Measurements from ENCODE around the gene GREB1L. TPM values are rescaled to one million over a fixed set of nuclear protein-coding genes. Genes with fewer than 3 reads are reported as not detected.

The GREB1L gene
- total RNA-seq, 1 donor from 2014 or later = 0.79 TPM

GRCh38 chr18:21315741-21316197, 73.7 kb downstream of the GREB1L start:
- DNase-seq (ENCODE audit: low read depth) (no peak), FAIRE-seq (no peak)

DNA sequence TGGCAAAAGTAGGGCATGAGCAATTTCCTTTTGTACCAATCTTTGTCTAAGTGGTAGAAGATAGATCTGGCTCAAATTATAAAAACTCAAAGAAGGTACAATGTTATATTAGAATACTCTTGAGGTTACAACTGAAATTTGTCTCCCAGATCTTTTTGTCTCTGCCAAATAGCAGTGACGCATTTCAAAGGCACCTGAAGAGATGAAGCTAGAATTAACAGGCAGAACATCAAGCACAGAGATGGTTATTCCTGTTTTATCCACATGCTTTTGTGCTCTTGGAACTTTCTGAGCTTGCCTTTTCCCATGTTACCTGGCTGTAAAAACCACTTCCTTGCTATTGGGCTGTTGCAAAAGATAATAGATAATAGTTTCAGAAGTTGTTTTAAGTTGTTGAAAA, 74.3 kb downstream of the GREB1L start:
- DNase-seq (ENCODE audit: low read depth) (no peak), FAIRE-seq (no peak)
- no peaks in the 10 kb centered on the region for H3K27me3 ChIP-seq (ENCODE audit: control insufficient read depth, insufficient read depth, low read length)
- TF ChIP-seq CTCF (IDR thresholded peaks at IDR 0.05; ENCODE audit: insufficient read depth, low read length, severe bottlenecking) = no peak
- no peaks in the 10 kb centered on the region for H3K36me3 ChIP-seq (ENCODE audit: control insufficient read depth, insufficient read depth, low read length)
- no peak overlapping the region for H3K4me3 ChIP-seq (ENCODE audit: low read depth, low read length)

More at GRCh38 chr18:21315741-21316197, 73.7 kb downstream of the GREB1L start:
- H3K4me3 ChIP-seq (ENCODE audit: low read depth, low read length) = no peak overlapping the region
- TF ChIP-seq CTCF (IDR thresholded peaks at IDR 0.05; ENCODE audit: insufficient read depth, low read length, severe bottlenecking) = no peak
- H3K27me3 ChIP-seq (ENCODE audit: control insufficient read depth, insufficient read depth, low read length) = no peaks in the 10 kb centered on the region
- H3K36me3 ChIP-seq (ENCODE audit: control insufficient read depth, insufficient read depth, low read length) = no peaks in the 10 kb centered on the region

DNA sequence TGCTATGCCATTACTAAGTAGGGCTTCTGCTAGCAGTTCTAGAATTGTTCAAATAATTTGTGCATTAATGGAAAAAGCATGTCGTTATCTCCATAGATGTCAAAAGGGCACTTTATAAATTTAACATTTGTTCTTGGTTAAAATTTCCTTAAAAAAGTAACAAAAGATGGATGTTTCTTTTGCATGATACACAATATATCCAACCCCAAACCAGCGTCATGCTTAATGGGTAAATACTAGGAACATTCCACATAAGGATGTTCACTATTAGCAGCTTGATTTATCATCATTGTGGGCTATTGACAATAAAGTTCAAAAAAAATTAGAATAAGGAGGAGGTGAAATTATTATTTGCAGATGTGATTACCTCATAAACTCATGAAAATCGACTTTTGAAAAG, 79.7 kb downstream of the GREB1L start:
- H3K4me3 ChIP-seq (ENCODE audit: low read depth, low read length) = no peak overlapping the region
- no peak for TF ChIP-seq CTCF (IDR thresholded peaks at IDR 0.05; ENCODE audit: insufficient read depth, low read length, severe bottlenecking)
- no peaks in the 10 kb centered on the region for H3K27me3 ChIP-seq (ENCODE audit: control insufficient read depth, insufficient read depth, low read length)
- DNase-seq (ENCODE audit: low read depth) (no peak), FAIRE-seq (no peak)
- no peaks in the 10 kb centered on the region for H3K36me3 ChIP-seq (ENCODE audit: control insufficient read depth, insufficient read depth, low read length)

- no peak for TF ChIP-seq CTCF (IDR thresholded peaks at IDR 0.05; ENCODE audit: insufficient read depth, low read length, severe bottlenecking)
- Histone ChIP-seq H3K27me3 (ENCODE audit: control insufficient read depth, insufficient read depth, low read length) (no peaks in the 10 kb centered on the region), H3K36me3 (ENCODE audit: control insufficient read depth, insufficient read depth, low read length) (no peaks in the 10 kb centered on the region), H3K4me3 (ENCODE audit: low read depth, low read length) (no peak overlapping the region)
- FAIRE-seq = no peak
- DNase-seq (ENCODE audit: low read depth) = peak; percentile 61
Measured at GRCh38 chr18:21327101-21327500, 85.1 kb downstream of the GREB1L start.

DNA sequence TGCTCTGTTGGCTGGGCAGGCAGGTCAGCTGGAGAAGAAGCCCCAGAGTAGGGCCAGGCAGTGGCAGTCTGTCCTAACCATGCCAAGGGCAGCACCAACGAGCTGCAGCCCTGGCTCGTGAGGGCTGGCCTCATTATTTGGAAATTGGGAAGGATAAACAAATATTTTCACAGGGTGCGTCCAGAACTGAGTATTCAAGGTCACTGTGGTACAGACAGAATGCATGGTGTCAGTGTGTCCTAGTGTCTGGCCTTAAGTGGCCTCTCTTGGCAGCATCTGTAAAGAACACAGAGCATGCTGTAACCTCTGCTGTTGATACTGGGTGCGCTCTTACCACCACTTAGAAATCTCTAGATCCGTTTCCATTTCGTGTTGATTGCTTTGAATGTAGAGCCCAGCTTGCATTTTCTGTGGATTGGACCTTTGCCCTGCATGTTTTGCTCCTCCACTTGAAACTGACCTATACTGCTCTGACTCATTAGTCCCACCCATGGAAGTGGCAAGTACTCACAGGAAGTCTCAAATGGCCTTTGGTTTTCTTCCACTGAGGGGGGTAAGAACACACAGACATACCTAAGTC, 88.2 kb downstream of the GREB1L start:
- DNase-seq (ENCODE audit: low read depth) = peak; percentile 69
- Histone ChIP-seq H3K27me3 (ENCODE audit: control insufficient read depth, insufficient read depth, low read length) (no peaks in the 10 kb centered on the region), H3K4me3 (ENCODE audit: low read depth, low read length) (no peak overlapping the region), H3K36me3 (ENCODE audit: control insufficient read depth, insufficient read depth, low read length) (no peaks in the 10 kb centered on the region)
- TF ChIP-seq CTCF (IDR thresholded peaks at IDR 0.05; ENCODE audit: insufficient read depth, low read length, severe bottlenecking) = no peak
- peak; percentile 40 for FAIRE-seq

- Histone ChIP-seq H3K4me3 (ENCODE audit: low read depth, low read length) (no peak overlapping the region), H3K27me3 (ENCODE audit: control insufficient read depth, insufficient read depth, low read length) (no peaks in the 10 kb centered on the region), H3K36me3 (ENCODE audit: control insufficient read depth, insufficient read depth, low read length) (no peaks in the 10 kb centered on the region)
- FAIRE-seq = no peak
- no peak for DNase-seq (ENCODE audit: low read depth)
- no peak for TF ChIP-seq CTCF (IDR thresholded peaks at IDR 0.05; ENCODE audit: insufficient read depth, low read length, severe bottlenecking)
Measured at GRCh38 chr18:21331065-21331464, 89.0 kb downstream of the GREB1L start.

Data from bronchial epithelial cell (primary cell).